HG03460 (cell line): ENCODE measurements around the gene CXXC5.

ENCODE experiments used
- ATAC-seq: cut with Tn5 transposase; IDR thresholded peaks from one replicate; pipeline ENCODE4 v1.9.1; 2021; ENCODE audit not compliant: unreplicated experiment

The CXXC5 gene

DNA sequence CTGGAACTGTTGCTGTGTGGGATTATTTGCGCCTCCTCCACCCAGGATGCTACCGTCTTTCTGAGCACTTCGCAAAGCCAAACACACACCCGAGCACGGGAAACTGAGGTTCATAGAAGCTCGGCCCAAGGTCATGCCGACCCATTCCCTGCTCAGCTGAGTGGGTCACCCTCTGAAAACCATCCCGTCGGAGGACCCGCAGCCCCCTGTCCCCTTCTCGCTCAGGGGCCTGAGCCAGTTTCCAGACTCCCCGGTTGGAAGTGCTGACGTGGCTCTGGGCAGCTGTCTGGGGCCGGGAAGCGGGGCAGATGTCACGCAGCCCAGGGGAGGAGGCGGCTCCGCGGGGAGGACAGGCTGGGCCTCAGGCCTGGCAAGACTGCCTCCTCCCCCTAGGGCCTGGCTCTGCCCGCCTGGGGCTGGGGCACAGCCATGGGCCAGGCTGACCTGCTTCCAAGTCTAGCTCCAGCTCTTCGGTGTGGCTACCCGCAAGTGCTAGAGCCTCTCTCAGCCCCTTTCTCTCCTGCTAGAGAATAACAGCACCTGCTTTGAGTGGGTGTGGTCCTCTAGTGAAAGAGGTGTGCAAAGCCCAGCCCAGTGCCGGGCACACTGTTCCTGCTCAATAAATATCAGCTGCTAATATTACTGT, 9.9 kb upstream of the CXXC5 start:
- ATAC-seq = no peak

DNA sequence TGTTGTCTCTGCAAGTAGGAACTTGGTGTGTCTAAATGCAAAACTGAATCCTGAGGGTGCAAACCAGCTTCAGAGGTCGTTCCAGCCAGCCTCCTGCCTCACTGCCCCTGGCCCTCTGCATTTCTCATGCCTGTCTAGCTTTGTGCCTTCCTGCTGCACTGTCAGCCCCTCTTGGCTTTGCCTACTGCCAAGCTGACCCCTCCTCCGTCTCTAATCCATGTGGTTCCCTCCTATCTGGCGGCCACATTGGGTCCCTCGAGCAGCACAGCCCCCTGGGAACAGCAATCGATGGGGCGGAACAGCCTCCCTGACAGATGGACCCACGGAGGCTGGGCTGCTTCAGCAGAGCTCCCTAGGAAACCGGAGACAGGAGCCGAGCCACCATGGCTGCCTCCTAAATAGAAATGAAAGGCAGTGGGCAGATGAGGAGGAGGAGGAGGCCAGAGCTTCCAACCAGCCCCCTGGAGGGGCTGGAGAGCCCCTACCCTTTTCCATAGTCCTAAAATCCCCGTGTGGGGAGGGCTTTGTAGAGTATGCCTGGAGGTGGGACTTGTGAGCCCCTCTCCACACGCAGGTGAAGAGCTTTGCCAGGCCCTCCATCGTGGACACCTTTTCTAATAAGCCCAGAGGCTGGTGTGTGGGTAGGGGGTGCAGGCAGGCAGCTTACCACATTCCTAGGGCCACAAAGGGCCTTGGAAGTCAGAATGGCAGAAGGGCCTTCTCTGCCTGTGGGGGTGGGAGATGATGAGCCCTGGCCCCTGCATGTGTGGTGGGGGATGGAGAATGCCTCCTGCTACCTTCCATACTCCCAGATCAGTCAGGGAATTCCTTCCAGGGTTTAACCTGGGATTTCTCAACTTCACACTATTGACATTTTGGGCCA, 9.2 kb upstream of the CXXC5 start:
- ATAC-seq = no peak

DNA sequence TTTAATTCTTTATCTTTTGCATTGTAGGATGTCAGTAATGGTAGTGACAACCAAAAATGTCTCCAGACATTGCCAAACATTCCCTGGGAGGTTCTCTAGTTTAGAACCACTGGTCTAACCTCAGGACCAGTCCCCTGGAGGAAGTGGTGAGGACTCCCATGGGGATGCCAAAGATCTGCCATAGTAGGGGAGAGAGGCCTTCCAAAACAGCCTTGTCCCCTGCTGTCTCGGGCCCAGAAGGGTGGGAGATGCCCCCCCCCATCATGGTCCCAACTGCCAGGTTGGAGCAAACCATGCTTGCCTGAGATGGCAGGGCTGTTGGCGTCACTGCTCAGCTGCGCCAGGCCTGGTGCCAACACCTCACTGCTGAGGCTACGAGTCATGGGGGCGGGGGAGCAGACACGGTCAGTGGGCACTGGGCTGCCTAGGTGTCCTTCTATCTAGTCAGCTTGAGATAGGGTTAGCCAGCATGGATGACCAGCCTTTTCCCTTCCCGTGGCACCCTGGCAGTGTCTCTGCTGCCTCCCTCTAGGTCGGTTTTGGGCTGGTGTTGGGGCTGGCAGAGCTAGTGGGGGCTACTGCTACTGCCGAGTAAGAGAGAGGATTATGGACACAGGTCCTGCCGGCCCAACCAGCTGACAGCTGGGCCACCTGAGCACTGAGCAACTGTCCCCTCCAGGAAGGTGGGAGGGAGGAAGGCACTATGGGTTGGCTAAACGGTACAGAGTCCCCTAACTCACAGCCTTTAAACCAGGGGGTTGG, 8.3 kb upstream of the CXXC5 start:
- ATAC-seq = no peak

DNA sequence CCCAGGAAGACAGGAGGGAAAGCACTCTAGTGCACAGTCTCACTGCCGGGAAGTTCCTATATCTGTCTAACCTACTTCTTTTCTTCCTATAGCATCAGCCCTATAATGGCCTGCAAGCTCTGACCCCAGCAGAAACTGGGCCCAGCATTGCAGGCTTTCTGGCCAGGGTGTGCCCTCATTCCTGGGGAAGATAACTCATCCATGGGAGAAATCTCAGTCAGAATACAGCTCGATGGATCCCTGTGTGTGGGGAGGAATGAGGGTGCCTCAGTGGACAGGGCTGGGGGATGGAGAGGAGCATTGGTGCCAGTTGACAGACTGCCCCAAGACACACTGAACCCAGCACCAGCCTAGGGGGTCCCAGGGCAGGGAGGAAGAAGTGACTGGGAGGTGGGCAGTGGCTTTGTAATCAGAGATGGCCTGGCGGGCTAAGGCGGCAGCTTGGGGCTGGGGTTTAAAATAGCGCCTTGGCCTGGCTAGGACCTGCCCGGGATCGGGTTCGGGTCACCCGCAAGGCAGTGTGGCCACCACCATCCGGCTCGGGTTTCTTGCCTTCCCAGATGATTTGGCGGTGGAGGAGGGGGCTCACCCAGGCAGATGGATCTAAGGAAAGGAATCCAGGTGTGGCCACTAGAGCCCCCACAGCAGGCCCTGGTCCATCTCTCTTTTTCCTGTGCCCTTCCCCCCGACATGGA, 7.6 kb upstream of the CXXC5 start:
- no peak for ATAC-seq

DNA sequence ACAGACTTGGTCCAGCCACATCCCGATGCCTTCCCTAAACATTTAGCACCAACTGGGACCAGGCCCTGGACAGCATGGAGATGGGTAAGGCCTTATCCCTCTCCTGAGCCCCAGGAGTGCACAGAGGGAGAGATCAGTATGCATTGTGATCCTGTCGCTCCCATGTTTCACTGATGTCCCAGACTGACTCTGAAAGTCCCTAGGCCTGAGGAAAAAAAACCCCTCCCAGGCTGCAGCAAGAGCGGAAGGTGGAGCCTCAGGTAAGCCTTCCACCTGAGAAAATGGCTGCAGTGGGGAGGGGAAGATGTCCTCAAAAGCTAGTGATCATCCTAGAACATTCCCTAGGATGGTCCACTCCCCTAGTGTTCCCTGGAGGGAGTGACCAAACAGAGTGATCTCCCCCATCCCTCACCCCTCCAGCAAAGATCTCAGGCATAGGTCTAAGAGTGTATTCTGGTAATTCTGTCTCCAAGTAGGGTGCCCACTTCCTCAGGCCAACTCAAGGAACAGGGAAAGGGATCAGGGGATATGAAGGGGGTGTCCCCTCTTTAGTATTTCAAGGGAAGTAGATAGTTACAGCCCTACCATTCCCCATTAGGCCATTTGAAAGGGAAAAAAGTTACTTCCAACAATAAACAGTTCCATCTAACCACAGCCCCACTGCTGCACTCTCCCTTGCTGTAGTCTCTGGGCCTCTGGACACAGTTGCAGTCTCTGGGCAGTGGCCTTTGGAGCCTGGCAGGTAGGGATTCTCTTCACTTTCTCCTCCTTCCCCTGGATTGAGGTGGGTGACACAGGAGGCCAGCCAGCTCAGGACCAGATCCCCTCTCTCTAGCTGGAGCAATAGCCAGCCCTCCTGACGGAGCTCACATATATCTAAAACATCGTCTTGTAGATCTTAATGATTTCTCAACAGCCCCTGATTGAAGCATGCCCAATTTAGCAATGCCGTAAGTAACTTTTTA, 6.8 kb upstream of the CXXC5 start:
- ATAC-seq = no peak

DNA sequence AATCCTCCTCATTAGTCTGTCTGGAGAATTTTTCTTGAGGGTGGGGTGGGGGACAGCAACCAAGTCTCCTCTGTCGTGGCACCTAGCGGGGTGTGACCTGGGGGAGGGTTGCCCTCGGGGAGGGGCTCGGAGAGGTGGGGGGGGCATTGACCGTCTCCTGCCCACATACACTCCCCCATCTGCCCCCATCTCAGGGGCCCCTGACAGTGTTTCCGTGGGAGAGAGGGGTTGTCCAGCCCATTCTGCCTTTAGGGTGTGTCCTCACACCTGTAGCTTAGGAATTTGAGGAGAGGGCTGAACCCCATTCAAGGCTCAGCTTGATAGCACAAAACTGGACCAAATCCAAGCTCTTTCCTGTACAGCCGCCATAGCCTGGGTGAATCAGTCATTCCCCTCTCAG, 5.9 kb upstream of the CXXC5 start:
- no peak for ATAC-seq

DNA sequence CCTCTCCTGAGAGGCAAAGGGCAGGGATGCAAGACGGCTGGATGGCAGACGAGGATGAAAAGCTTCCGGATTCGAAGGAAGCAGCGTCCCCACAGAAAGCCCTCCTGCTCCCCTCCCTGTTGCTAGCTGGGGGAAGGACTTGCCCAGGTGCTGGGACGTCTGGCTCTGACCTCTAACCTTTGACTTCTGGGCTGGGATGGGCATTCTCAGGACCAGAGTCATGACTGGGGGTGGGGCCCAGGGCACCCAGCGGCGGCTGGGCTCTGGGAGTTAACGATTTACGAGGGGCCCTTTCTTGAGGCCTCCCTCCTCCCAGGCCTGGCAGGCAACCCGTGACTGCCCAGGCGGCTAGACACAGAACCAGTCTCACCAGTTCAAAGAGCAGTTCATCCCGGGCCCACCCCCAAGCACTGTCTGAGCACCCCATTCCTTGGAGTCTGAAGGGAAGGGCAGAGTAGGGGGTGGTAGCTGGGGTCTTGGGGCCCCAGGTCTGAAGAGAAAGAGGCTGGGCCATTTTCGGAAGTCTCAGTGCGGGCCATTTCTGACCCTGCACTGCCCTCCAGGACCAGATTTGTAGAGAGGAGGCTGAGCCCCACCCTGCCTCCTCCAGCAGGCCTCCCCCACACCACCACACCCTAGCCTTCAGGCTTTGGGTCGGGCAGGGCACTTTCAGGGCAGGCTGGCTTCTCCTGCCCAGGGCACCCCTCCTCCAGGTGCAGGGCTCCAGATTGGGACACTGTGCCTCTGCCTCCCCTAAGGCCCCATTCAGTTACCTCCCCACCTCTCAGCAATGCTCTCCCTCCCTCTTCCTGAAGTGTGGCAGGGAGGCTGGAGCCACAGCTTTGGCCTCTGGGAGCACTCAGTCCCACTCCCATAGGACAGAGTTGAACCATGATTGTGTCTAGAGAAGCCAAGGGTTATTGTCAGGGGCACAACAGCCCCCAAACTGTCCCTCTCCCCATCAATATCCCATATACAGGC, 5.0 kb upstream of the CXXC5 start:
- no peak for ATAC-seq

DNA sequence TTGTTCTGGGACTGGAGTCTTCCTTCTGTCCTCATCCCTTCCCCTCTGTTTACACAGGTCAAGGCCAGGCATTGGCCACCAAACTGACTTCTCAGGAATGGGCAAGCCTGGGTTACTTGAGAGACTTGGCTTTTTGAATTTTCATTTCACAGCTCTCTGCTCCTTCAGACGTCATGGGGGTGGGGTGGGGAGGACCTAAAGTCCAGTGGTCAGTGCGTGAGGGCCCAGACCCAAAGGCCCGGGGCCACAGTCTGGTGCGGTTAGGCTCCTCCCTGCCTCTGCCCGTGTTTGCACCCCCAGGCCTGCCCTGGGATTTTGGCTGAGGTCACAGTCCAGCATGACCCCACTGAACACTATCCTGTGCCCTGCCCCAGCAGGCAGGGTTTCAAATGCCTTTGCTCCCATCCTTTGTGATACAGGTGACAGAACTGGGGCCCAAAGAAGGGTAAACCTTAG, 4.1 kb upstream of the CXXC5 start:
- no peak for ATAC-seq

DNA sequence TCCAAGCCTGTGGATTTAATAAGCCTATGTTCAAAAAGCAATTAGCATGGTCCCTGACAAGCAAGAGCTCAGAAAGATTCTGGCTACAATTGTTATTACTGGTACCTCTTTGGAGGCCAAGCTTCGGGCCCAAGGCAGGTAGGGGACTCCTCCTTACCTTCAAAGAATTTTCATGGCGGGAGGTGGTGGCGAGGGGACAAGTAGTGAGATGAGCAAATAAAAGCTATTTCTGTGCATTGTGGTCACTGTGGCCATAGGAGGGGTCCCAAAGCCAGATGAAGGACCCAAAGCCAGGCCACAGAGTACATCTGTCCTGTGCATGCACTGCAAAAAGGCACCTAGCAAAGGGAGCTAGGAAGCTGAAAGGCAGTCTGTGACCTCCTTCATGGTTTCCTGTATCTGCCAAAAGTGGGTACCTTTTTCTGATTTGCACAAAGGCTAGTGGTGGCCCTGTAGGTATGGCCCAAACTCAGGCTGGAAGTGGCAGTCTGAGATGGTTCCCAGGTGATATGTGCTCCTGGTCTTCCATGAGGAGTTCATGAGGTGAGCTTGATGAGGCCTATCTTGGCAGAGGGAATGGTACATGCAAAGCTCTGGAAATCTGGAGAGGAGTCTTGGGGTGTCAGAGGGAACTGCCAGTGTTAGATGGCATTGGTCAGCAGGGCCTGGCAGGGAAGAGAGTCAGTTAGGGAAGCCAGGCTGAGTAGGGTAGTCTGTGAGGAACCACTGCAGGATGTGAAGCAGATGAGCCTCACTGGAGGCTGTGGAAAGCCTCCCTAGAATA, 3.3 kb upstream of the CXXC5 start:
- no peak for ATAC-seq

DNA sequence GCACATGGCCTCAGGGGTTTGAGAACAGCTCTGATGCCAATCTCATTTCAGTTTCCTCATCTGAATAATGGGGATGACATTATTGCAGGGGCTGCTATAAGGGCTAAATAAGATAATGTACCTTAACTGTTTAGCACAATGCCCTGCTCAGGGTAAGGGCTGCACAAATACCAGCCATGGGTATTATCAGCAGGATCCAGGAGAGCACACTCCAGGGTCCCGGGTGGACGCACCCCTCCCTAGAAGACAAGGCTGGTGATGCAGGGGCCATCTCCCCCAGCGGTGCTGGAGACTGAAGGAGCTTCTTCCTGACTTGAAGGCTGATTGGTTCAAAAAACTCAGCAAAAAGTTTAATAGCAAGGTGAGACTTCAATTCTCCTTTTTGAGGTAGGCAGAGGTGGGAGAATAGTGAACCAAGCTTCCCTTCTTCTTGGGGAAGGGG, 2.7 kb upstream of the CXXC5 start:
- no peak for ATAC-seq

DNA sequence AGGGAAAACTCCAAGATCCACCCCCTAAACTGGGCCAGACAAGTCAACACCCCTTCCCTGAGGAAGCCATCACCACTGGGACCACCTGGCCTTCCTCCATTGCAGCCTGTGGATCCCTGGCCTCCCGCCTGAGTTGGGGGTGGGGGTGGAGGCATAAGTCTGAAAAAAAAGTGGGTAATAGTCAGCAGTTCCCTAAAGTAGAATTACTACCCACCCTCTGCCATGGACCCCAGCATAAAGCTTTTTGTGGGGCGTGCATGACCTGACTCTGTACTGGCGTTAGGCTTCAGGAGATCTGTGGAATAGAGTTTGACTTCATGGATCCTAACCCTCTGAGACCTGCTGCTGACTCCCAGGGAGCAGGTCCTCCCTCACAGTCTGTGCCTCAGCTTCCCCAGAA, 2.0 kb upstream of the CXXC5 start:
- no peak for ATAC-seq

DNA sequence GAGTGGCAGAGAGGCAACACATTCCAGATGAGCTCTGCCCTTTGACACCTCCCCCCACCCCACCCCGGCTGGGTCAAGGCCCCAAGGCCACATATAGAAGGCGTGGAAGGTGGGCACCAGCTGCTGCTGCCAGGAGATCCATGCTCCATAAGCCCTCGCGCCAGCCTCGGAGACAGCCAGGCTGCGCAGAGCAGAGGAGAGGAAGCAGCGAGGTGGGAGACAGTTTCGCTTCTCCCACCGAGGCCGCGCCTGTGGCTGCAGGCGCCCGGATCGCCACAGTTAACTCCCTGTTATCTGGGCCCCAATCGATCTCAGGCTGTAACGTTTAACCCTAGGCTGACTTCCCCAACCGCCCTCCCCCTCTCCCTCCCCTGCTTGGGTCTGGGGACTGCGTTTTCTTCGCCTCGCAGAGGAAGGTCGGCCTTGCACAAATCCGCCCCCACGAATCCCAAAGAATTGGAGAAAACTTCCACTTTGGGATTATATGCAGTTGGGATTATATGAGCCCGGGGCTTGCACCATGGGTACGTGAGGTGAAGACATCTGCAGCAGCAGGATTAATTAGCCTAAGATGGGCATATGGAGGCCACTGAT, 1.1 kb upstream of the CXXC5 start:
- ATAC-seq = no peak

DNA sequence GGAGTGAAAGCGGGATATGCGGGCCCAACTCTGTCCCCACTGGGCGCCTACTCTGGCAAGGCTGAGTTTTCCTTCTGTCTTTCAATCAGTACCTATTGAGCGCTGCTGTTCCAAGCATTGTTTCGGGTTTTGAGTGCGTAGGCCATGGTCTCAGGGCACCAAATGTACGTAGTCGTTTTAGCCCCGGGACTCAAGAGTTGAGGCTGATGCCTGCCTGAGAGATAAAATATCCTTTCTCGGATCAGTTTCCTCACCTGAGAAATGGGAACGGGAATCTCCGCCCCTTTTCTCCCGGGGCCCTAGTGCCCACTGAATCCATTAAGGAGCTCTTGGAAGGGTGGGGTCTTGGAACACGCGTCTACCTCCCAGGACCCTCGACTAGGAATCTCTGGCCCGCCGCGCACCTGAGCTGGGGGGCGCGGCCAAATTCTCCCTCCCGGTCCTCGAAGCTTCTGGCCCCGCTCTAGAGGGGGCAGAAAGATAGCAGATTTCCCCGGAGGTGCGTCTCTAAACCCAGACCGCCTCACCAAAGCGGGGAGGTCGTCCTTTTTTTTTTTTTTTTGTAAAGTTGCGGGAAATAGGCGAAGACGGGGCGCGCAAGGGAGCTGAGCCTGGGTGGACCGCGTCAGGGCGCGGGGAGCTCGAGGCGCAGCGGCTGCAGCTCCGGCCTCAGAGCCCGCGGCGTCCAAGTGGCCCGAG, 494 bp upstream of the CXXC5 start:
- no peak for ATAC-seq

DNA sequence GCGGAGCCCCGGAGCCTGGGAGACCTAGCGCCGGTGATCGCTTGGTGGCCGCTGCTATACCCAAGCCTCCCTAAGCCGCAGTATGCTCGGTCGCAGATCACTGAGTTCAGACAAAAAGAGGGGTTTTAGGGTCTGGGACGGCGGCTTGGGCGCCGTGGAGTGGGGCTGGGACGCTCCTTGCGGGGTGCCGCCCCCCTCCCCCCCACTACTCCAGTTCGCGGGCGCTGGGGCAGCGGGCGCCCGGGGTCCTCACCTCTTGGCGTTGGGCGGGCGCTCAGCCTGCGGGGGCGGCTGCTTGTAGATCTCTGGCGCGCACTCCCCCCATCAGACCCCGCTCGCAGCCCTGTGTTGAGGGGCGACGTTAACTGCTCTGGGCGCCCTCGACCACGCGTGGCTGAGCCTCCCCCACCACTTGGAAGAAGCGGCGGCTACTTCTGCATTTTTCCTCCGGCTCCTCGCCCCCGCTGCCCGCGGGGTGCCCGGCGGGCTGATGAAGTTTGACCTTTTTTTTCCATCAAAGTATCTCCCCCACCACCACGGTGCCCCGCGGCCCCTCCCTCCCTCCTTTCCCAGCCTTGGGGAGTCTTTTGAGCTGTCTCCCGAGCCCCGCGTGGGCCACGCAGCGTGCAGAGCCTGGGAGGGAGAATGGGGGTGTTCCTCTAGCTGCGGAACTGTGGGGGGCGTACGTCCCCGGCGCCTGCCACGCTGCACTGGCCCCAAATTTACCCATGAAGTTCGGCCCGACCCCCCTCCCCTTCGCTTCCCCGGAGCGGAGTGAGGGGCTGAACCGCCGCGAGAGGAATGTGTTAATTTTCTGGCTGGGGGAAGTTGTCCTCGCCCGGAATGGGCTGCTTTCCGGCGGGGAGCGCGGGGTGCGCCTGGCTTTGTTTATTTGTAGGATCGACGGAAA, 1.2 kb downstream of the CXXC5 start:
- ATAC-seq = no peak

DNA sequence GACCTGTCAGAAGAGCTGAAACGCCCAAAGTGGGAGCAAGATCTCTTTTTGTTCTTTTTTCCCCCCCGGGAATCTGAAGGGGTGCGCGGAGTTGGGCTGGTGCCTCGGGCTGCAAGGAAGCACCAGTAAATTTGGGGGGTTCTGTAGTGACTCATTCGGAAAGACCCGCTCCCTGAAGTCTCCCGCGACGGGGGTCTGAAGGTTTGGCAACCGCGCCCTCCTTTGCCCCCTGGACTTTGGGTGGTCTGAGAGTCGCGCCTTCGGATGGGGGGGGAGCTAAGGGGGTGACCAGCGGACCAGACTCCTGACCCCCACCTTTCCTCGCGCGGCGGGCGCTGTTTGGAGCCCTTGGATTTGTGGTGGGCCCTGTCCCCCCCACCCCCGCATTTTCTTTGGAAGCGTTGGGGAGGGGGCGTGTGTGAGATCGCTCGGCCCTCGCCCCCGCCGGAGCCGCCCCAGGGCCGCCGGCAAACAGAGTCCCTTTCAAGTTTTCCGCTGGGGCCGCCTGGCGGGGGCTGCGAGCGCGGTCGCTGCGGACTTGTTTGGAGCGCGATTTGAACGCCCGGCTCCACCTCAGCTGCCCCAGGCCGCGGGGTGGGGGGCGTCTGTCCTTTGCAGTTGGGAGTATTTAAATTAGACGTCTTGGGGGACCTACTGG, 2.0 kb downstream of the CXXC5 start:
- no peak for ATAC-seq

DNA sequence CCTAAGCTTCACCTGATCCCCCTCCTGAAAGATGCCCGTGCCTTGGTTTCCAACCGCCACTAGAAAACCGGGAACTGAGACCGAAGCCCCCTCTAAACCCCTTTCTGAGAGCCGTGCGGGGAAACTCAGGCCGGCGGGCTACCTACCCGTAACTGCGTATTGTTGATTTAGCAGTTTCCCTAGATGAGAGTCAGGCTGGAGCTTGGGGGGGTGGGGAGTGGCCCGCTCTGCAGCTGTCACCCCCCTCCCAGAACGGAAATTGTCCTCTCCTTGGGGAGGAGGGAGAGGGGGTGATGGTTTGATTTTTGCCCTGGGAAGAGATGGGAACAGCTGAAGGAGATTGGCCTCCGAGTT, 2.5 kb downstream of the CXXC5 start:
- no peak for ATAC-seq
